A673 (cell line): ENCODE data around the gene CHIT1. TPM values are rescaled to one million over a fixed set of nuclear protein-coding genes. Genes with fewer than 3 reads are reported as not detected.

Source experiments
- BruUV-seq: library from RNA; stranded (reverse); fragments of 400-500 nt; replicated peaks from 2 replicates; lab custom pipeline; 2021; lab: Mats Ljungman, UMichigan
- CTCF ChIA-PET: fragments of 300-600 bp; sonication (Branson Sonifier 250); formaldehyde crosslinking; loops from one replicate; lab custom pipeline; 2022; ENCODE audit warnings: antibody characterized with exemption; lab: Charles Lee
- POLR2A ChIA-PET: fragments of 300-600 bp; sonication (Branson Sonifier 250); formaldehyde crosslinking; loops from one replicate; lab custom pipeline; 2022; ENCODE audit warnings: antibody characterized with exemption; ENCODE audit not compliant: low non-redundant PET; lab: Charles Lee
- DNase-seq: peaks from one replicate; pipeline ENCODE4 v3.0.0-alpha.2; 2015; ENCODE audit warnings: low spot score
- H3K27ac ChIP-seq: fragments of 200-600 bp; sonication (generic); 2 replicates; pipeline ENCODE4 v1.5.1; 2016; ENCODE audit warnings: mixed run types, low read depth, mild to moderate bottlenecking, mixed read lengths, antibody characterized with exemption, low read length; ENCODE audit not compliant: poor library complexity, severe bottlenecking
- H3K27me3 ChIP-seq: fragments of 200-600 bp; sonication (generic); replicated peaks from 2 replicates; pipeline ENCODE4 v1.6.1; 2017; ENCODE audit warnings: mixed run types, low read depth, mild to moderate bottlenecking, mixed read lengths, antibody characterized with exemption, low read length; ENCODE audit not compliant: insufficient read depth, poor library complexity
- H3K36me3 ChIP-seq: fragments of 200-600 bp; sonication (generic); 2 replicates; pipeline ENCODE4 v1.6.1; 2016; ENCODE audit warnings: mixed run types, mild to moderate bottlenecking, mixed read lengths, antibody characterized with exemption, low read length; ENCODE audit not compliant: insufficient read depth, poor library complexity, severe bottlenecking
- H3K4me1 ChIP-seq: fragments of 200-600 bp; sonication (generic); 2 replicates; pipeline ENCODE4 v1.6.1; 2017; ENCODE audit warnings: mixed run types, mild to moderate bottlenecking, mixed read lengths, antibody characterized with exemption, low read length; ENCODE audit not compliant: insufficient read depth, poor library complexity, severe bottlenecking
- H3K4me3 ChIP-seq: fragments of 200-600 bp; sonication (generic); 2 replicates; pipeline ENCODE4 v1.5.1; 2016; ENCODE audit warnings: low read depth, mixed run types, mild to moderate bottlenecking, mixed read lengths, low read length; ENCODE audit not compliant: poor library complexity, severe bottlenecking
- H3K9me3 ChIP-seq: fragments of 200-600 bp; sonication (generic); 2 replicates; pipeline ENCODE4 v1.6.1; 2016; ENCODE audit warnings: mixed run types, low read depth, mild to moderate bottlenecking, mixed read lengths, antibody characterized with exemption, low read length; ENCODE audit not compliant: poor library complexity, severe bottlenecking
- CTCF ChIP-seq: fragments of 300-800, 200-600 bp; sonication (generic); conservative IDR thresholded peaks from 2 replicates; pipeline ENCODE4 v1.5.1; 2017; ENCODE audit warnings: low read depth, mild to moderate bottlenecking, antibody characterized with exemption, low read length, moderate library complexity, mixed read lengths
- EZH2 ChIP-seq: fragments of 200-600 bp; sonication (generic); IDR thresholded peaks from 2 replicates; pipeline ENCODE4 v1.6.1; 2017; ENCODE audit warnings: borderline replicate concordance, low read depth, mild to moderate bottlenecking, mixed read lengths, antibody characterized with exemption, low read length; ENCODE audit not compliant: poor library complexity, severe bottlenecking
- intact Hi-C: fragments of 100-400 bp; cut with micrococcal nuclease; formaldehyde crosslinking; loops from one replicate; pipeline ENCODE4 v1.10.0; 2022; ENCODE audit not compliant: unreplicated experiment
- total RNA-seq: library from RNA; stranded (reverse); gene quantifications from 2 replicates; pipeline ENCODE4 v1.2.3, GENCODE V29; 2021

The CHIT1 gene
- total RNA-seq, 1 experiment from 2014 or later, result not detected

DNA sequence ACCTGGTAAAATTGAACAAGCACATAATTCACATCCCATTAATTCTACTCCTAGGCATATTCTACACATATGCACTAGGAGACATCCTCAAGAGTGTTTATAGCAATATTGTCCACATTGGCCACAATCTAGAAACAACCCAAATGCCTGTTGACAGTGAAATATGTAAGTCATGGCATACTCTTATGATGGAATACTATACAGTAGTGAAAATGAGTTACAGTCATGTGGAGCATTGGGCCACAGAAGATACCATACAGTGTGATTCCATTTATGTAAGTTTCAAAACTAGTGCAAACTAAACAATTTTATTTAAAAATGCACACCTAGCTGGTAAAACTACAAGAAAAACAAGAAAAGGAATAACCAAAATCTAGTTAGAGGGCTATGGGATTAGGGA is 19.1 kb downstream of the CHIT1 start:
- TF ChIP-seq EZH2 (no peak), CTCF (no peak)
- Histone ChIP-seq H3K36me3 (no peaks in the 10 kb centered on the region), H3K27me3 (no peaks in the 10 kb centered on the region), H3K4me1 (peaks cover 18% of the 10 kb centered on the region), H3K4me3 (no peak overlapping the region), H3K27ac (no peak overlapping the region), H3K9me3 (no peaks in the 10 kb centered on the region)
- no peak for DNase-seq
- CTCF ChIA-PET, result no interaction called here
- POLR2A ChIA-PET, result no interaction called here
- intact Hi-C loops, result no loop called here
- BruUV-seq, result no TSS peak

- Histone ChIP-seq H3K4me1 (peaks cover 18% of the 10 kb centered on the region), H3K9me3 (no peaks in the 10 kb centered on the region), H3K36me3 (no peaks in the 10 kb centered on the region), H3K27me3 (no peaks in the 10 kb centered on the region), H3K27ac (no peak overlapping the region), H3K4me3 (no peak overlapping the region)
- ChIA-PET CTCF (no interaction called here), POLR2A (no interaction called here)
- intact Hi-C loops, result no loop called here
- BruUV-seq, result no TSS peak
- DNase-seq, result no peak
- TF ChIP-seq EZH2, result no peak
- no peak for TF ChIP-seq CTCF
These were observed 21.3 kb downstream of the CHIT1 start for GRCh38 chr1:203208181-203208580.

DNA sequence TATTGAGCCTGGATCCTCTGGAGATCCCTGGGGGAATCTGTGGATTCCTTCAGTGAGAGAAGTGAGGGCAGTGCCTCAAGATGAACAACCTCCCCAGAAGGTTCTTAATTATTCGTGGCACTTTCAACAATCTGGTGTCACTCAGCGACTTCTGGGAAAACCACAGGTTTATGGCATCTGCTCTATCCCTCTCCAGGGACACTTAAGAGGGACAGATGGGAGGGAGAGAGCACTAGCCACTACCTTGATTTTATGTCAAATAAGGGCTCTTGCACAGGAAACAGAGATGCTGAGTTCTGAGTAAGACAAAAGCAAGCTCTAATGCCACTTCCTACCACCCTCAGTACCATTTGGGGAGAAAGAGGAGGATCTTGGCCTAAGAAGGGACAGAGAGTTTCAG is 21.7 kb downstream of the CHIT1 start:
- H3K27ac ChIP-seq, result no peak overlapping the region
- POLR2A ChIA-PET, result no interaction called here
- H3K9me3 ChIP-seq, result no peaks in the 10 kb centered on the region
- H3K4me3 ChIP-seq, result no peak overlapping the region
- CTCF ChIA-PET, result no interaction called here
- H3K27me3 ChIP-seq, result no peaks in the 10 kb centered on the region
- intact Hi-C loops, result no loop called here
- TF ChIP-seq EZH2, result no peak
- TF ChIP-seq CTCF, result no peak
- peaks cover 18% of the 10 kb centered on the region for H3K4me1 ChIP-seq
- BruUV-seq, result no TSS peak
- no peaks in the 10 kb centered on the region for H3K36me3 ChIP-seq
- peak; percentile 31 for DNase-seq
